ENCODE results near the gene CDH4. TPM values are rescaled to one million over a fixed set of nuclear protein-coding genes. Genes with fewer than 3 reads are reported as not detected.
"Not testable (repeated sequence)": the region's sequence is repeated elsewhere in the genome, so short reads cannot be mapped to it uniquely, and the experiment has no call there.

The CDH4 gene
- total RNA-seq, 1 donor from 2014 or later: 0.05 TPM

- no peak for ATAC-seq (ENCODE audit: poor library complexity)
- no peak for DNase-seq
Observed at GRCh38 chr20:61417221-61417941, 165.3 kb downstream of the CDH4 start.

GRCh38 chr20:61419010-61419409, 166.9 kb downstream of the CDH4 start:
- intact Hi-C loops (cut with DNase I): no loop called here
- no peak for DNase-seq
- ATAC-seq (ENCODE audit: poor library complexity): no peak

More at GRCh38 chr20:61417221-61417941, 165.3 kb downstream of the CDH4 start:
- intact Hi-C loops (cut with DNase I): no loop called here

GRCh38 chr20:61419501-61419900, 167.4 kb downstream of the CDH4 start:
- ATAC-seq (ENCODE audit: poor library complexity): no peak
- intact Hi-C loops (cut with DNase I): no loop called here
- no peak for DNase-seq

- DNase-seq (no peak), ATAC-seq (ENCODE audit: poor library complexity) (no peak)
- intact Hi-C loops (cut with DNase I): no loop called here
Observed at GRCh38 chr20:61420056-61420455, 168.0 kb downstream of the CDH4 start.

- DNase-seq: no peak
- no peak for ATAC-seq (ENCODE audit: poor library complexity)
- intact Hi-C loops (cut with DNase I): no loop called here
Observed at GRCh38 chr20:61420781-61421180, 168.7 kb downstream of the CDH4 start.

GRCh38 chr20:61422636-61423425, 170.8 kb downstream of the CDH4 start:
- ATAC-seq (ENCODE audit: poor library complexity) (no peak), DNase-seq (no peak)
- intact Hi-C loops (cut with DNase I): no loop called here

GRCh38 chr20:61424011-61424627, 172.1 kb downstream of the CDH4 start:
- intact Hi-C loops (cut with DNase I): no loop called here
- DNase-seq (no peak), ATAC-seq (ENCODE audit: poor library complexity) (no peak)

- ATAC-seq (ENCODE audit: poor library complexity): no peak
Observed at GRCh38 chr20:61424628-61425420, 172.8 kb downstream of the CDH4 start.

GRCh38 chr20:61425541-61425991, 173.5 kb downstream of the CDH4 start:
- ATAC-seq (ENCODE audit: poor library complexity); DNase-seq; intact Hi-C loops (cut with DNase I): not testable (repeated sequence)

More at GRCh38 chr20:61424628-61425420, 172.8 kb downstream of the CDH4 start:
- DNase-seq: no peak
- intact Hi-C loops (cut with DNase I): no loop called here

GRCh38 chr20:61426352-61426751, 174.3 kb downstream of the CDH4 start:
- no peak for ATAC-seq (ENCODE audit: poor library complexity)
- intact Hi-C loops (cut with DNase I): no loop called here
- DNase-seq: no peak

GRCh38 chr20:61429458-61430227, 177.6 kb downstream of the CDH4 start:
- intact Hi-C loops (cut with DNase I): no loop called here
- ATAC-seq (ENCODE audit: poor library complexity) (no peak), DNase-seq (no peak)

- ATAC-seq (ENCODE audit: poor library complexity) (no peak), DNase-seq (no peak)
- intact Hi-C loops (cut with DNase I): no loop called here
Observed at GRCh38 chr20:61430228-61430624, 178.2 kb downstream of the CDH4 start.

GRCh38 chr20:61433176-61433575, 181.1 kb downstream of the CDH4 start:
- ATAC-seq (ENCODE audit: poor library complexity): no peak
- DNase-seq: no peak
- intact Hi-C loops (cut with DNase I): no loop called here

GRCh38 chr20:61433816-61434215, 181.8 kb downstream of the CDH4 start:
- ATAC-seq (ENCODE audit: poor library complexity) (no peak), DNase-seq (no peak)
- intact Hi-C loops (cut with DNase I): no loop called here

- DNase-seq (no peak), ATAC-seq (ENCODE audit: poor library complexity) (no peak)
- intact Hi-C loops (cut with DNase I): no loop called here
Observed at GRCh38 chr20:61434341-61434781, 182.3 kb downstream of the CDH4 start.

GRCh38 chr20:61435184-61435822, 183.2 kb downstream of the CDH4 start:
- DNase-seq (no peak), ATAC-seq (ENCODE audit: poor library complexity) (no peak)
- intact Hi-C loops (cut with DNase I): no loop called here

- intact Hi-C loops (cut with DNase I): no loop called here
- DNase-seq: no peak
- no peak for ATAC-seq (ENCODE audit: poor library complexity)
Observed at GRCh38 chr20:61435823-61436220, 183.8 kb downstream of the CDH4 start.

GRCh38 chr20:61436283-61436666, 184.2 kb downstream of the CDH4 start:
- DNase-seq (no peak), ATAC-seq (ENCODE audit: poor library complexity) (no peak)
- intact Hi-C loops (cut with DNase I): no loop called here
